HG02610 (cell line): ENCODE results near the gene TIPIN.
"Not testable (repeated sequence)": the region's sequence is repeated elsewhere in the genome, so short reads cannot be mapped to it uniquely, and the experiment has no call there.

Source experiments
- ATAC-seq: cut with Tn5 transposase; IDR thresholded peaks from one replicate; pipeline ENCODE4 v1.9.1; 2021; ENCODE audit warnings: mild to moderate bottlenecking, moderate library complexity; ENCODE audit not compliant: unreplicated experiment

TIPIN gene, protein sequence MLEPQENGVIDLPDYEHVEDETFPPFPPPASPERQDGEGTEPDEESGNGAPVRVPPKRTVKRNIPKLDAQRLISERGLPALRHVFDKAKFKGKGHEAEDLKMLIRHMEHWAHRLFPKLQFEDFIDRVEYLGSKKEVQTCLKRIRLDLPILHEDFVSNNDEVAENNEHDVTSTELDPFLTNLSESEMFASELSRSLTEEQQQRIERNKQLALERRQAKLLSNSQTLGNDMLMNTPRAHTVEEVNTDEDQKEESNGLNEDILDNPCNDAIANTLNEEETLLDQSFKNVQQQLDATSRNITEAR

DNA sequence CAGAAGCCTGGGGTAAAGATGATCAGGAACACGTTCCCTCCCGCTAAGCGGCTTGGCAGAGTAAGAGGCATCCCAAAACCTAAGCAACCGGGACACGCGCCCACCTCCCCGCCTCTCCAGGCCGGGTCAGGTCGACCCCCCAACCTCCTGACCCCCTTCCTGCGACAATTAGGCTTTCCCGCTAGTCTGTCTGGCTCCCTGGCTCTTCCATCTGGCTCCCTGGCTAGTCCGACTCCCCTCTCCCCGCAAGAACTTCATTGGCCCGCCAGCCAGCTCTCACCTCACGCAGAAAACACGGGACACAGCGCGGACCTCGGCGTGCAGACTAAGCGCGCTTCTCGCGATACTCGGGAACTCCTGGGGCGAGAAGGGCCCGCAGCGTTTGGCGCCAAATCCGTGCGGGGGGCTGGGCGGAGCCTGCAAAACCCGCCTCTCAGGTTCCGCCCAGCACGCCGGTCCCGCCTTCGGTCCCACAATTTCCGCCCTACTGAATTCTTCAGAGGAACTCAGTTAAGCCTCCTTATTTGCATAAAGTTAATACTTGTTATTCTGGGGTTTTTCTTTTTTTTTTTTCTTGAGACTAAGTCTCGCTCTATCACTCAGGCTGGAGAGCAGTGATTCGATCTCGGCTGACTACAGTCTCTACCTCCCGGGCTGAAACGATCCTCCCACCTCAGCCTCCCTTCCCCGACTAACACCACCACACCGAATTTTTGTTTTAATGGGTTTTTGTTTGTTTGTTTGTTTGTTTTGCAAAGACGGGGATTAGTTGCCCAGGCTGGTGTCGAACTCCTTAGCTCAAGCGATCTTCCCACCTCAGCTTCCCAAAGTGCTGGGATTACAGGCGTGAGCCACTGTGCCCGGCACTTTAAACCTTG lies at the start of gene TIPIN:
TIPIN (minus strand) TSS at position 327 of the 878 bp plus-strand sequence. CDS start 3,738 bp downstream, outside the sequence.
- ATAC-seq: peak; percentile 95

DNA sequence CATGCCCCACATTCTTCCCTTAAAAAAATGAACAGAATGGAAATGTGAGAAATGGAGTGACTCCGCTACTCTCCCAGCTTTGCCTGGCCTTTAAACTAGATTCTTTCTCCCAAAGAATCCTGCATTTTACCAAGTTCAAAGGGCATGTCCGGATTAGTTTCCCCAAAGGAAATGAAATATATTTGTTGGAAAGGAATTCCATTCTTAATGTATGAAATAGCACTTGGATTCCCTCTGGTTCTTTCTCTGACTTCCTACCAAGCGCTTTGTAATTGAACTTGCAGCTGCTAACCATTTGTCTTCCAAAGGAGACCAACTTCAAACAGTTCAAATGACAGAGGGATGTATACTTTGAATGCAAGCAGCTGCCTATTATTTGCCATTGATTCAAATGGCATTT lies 49.1 kb upstream of the TIPIN start:
- ATAC-seq: no peak

DNA sequence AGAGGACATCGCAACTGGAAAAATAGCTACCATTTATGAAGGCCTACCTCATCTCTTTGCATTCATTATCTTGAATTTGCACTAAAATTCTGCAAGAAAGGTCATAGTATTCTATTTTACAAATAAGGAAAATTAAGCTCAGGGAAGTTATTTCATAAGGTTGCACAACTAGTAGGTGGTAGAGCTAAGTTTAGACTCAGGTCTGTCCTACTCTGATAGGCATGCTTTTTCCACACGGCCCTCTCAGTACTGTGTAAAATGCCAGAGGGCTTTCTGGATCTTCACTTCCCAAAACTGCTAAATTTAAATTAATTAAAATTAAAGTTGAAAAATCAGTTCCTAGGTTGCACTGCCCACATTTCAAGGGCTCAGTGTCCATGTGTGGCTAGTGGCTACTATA lies 48.5 kb upstream of the TIPIN start:
- no peak for ATAC-seq

DNA sequence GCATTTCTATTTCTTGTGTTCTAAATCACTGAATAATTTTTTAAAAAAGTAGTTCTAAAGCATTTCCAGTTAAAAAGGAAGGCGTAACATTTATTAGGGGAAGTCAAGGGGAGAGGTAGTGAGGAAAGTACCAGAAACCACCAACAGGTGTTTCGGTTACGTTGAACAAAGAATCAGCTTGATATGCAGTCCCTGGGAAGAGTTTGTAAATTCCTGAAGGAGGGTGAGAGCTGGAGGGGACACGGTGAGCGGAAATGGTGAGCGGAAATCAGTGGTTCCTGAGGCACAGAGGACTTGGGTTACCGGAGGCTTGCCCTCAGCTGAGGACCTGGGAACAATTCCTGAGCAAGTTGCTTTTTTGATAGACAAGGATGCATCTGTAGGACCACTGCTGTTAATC lies 48.0 kb upstream of the TIPIN start:
- ATAC-seq: no peak

DNA sequence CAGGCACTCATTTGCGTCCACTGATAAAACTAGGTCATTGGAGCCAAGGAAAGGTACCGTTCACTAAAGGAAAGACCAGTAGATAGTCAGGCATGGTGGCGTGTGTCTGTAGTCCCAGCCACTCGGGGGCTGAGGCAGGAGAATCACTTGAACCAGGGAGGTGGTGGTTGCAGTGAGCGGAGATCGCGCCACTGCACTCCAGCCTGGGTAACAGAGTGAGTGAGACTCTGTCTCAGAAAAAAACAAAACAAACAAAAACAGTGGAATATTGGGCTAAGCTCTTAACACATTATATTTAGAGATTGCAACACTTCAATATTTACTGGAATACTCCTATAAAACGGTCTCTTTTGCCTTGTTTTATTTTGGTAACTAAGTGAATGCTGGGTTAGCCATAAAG lies 47.6 kb upstream of the TIPIN start:
- no peak for ATAC-seq

DNA sequence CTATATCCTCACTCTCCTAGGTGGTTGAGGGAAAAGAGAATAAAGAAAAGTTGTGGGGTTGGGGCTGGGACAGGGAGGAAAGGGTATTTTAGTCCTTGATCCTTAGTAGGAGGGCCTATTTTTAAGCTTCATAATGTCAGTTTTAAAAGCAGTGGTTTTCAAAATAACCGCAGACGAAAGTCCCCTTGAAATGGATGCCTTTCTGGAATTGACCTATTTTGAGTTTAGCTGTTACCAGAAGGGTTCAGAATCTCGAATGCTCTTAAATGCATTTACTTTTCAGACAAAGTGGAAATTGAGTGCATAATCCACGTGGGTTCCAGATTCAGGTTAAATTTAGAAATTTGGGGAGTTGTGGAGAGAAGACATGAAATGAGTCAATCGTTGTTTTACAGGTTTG lies 46.8 kb upstream of the TIPIN start:
- ATAC-seq: no peak

DNA sequence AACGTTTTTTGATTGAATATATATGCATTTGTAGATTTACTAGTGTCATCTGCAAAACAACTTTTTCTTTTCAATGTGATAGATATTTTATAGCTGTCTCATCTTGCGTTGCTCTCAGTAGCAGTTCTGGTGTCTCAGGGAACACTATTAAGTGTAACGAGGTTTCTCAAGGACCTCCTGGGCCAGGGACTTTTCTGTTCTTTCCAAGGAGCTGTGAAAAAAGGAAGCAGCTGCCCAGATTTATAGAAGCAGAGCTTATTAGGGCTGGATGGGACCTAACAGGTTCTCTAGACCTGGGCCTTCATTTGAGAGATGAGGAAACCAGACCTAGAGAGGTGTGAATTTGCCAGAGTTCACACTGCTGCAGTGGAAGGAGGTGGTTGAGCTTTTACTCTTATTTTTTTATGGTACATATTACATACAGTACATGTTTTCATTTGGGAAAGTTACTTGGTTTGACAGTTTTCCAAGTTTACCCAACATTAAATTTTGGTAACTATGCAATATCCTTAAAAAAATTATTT lies 46.3 kb upstream of the TIPIN start:
- no peak for ATAC-seq

DNA sequence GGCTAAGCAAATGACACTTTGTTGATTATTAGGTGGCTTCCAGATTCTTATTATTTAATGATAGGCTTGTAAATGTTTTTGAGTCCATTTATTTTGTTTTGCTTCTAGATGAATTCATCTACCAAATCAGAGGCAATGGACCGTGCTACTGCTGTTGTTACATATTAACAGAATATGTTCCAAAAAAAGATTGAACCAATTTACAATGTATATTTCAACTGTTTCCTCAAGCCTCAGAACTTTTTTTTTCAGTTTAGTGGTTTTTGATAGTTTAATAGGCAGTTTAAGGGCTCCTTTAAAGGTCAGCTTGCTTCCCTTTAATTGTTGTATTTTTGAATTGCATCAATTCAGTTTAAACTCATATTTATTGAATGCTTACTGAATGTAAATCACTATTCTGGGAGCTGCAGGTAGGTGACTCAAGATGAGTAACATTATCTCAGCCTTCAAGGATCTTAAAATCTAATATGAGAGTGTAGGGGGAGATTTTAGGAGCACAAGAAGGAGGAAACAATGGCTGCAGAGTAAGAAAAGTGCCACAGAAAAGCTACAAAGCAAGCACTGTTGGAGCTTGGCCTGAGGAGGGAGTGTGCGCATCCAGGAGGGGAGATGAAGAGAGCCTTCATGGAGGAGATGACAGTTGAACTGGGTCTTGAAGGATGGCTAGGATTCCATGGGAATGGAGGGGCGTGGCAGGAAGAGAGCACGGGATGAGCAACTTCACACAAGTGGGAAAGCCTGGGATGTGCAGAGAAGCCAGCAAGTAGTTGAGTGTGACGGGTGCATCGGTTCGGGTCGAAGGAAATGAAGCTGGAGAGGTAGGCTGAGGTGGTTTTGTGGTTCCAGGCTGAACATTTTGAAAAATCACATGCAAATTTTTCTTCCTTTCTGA lies 44.9 kb upstream of the TIPIN start:
- no peak for ATAC-seq

DNA sequence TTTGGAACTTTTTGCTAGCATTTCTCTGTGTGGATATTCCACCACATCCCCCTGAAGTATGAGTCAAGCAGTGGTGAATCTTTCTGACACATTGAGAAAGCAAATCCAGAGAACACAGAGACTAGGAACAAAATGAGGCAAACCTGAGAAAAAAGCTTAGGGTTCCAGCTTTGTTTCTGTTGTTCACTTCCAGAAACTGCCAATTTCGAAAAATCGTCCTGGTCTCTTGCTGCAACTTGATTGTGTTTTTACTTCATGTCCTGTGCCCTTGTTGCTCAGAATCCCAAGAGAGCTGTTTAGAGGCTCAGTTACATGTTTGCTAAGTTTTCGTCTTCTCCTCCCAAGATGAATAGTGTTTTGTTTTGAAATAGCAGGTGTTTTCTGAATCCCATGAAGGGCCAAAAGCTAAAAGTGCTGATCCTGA lies 43.9 kb upstream of the TIPIN start:
- ATAC-seq: no peak

DNA sequence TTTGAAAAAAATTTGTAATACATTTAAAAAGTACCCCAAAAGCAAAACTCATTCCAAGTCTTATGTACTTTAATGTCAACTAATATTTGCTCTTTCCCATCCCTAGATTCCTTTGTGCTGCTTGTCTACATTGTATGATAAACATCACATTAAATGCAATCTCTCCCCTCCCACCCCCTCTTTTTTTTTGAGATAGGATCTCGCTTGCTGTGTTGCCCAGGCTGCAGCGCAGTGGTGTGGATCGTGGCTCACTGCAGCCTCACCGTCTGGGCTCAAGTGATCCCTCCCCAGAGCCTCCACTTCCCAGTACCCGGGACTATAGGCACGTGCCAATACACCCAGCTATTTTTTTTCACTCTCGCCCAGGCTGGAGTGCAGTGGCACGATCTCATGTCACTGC lies 42.8 kb upstream of the TIPIN start:
- ATAC-seq: no peak

DNA sequence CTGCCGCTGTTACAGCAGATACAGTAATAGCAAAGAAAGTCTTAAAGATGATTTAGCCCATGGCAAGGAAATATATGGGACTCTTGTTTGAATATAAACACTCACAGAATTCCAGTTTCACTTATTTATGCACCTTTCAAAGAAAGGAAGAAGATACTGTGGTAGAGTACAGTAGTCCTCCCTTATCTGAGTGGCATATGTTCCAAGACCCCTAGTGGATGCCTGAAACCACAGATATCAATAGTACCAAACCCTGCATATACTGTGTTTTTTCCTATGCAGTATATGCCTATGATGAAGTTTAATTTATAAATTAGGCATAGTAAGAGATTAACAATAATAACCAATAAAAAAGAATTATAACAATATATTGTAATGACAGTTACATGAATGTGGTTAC lies 38.4 kb upstream of the TIPIN start:
- ATAC-seq: no peak

DNA sequence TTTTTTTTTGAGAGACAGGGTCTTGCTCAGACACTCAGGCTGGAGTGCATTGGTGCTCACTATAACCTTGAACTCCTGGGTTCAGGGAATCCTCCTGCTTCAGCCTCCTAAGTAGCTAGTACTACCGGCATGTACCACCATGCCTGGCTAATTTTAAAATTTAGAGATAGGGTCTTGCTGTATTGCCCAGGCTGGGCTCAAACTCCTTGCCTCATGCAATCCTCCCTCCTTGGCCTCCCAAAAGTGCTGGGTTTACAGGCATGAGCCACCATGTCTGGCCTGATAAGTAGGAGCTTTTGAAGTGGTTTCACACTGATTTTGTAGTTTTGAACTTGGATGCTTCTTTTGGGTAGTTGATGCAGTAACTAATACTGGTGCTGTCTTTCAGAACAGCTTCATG lies 38.0 kb upstream of the TIPIN start:
- ATAC-seq: no peak

DNA sequence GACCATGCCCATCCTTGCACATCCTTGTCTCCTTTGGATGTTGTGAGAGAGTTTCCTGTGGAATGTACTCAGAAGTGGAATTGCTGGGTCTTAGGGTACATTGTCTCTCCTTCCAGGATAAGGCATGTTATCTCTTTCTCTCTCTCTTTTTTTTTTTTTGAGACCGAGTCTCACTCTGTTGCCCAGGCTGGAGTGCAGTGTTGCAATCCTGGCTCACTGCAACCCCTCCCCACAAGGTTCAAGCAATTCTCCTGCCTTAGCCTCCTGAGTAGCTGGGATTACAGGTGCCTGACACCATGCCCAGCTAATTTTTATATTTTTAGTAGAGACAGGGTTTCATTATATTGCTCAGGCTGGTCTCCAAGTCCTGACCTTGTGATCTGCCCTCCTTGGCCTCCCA lies 36.6 kb upstream of the TIPIN start:
- not testable (repeated sequence) for ATAC-seq

DNA sequence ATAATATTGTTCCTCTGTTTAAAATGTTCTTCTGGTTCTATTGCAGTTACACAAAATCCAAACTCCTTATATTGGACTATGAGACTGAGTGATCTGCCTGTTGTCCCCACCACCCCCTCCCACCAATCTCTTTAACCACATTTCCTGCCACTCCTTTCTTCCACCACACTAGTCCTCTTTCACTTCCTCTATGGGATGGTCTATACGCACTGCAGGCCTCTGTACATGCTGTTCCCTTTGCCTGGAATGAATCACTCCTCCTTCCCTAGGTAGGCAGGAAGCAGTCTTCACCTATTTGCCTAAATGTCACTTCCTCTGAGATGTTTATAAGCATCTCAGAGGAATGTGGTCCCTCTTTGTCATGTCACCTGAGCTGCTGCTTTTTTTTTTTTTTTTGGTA lies 34.2 kb upstream of the TIPIN start:
- peak; percentile 30 for ATAC-seq

DNA sequence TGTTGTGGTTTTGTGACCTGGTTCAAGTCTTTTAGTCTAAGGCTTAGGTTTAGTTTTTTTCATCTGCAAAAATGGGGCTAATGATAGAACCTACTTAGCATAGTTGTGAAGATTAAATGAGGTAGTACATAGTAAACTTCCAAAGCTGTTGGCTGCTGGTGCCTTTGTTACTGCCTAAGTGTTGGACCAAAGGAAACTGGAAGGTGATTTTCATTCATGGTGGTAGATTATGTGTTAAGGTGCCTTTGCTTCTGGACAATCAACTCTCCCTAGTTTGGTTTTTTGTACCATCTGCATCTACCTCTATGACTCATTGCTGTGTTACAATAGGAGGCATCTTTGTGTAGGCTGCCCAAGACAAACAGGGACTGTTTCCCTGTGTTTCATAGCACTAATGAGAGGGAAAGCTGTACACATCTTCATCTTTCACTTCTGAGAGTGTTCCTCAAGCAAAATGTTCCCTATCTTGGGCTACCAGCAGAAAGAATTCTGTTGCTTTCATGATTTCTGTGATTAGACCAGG lies 33.4 kb upstream of the TIPIN start:
- ATAC-seq: peak; percentile 29

DNA sequence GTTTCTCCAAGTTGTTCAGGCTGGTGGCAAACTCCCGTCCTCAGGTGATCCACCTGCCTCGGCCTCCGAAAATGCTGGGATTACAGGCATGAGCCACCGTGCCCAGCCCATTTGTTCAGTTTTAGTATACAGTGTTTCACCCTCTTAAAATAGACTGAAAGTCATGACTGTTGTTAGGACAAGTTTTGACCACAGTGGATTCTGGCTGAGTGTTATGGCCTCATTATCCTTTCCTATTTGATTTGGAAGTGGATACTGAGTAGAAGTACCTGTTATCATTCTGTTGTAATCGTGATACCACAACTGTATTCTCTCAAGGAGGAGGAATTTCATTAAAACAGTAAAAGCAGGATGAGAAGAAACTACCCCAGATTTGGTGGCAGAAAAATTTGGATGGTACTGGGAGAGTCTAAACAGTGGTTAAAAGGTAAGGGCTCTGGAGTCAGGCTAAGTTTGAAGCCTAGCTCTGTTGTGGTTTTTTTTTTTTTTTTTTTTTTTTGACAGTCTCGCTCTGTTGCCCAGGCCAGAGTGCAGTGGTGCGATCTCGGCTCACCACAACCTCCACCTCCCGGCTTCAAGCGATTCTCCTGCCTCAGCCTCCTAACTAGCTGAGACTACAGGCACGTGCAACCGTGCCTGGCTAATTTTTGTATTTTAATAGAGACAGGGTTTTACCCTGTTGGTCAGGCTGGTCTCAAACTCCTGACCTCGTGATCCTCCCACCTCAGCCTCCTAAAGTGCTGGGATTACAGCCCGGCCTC lies 32.8 kb upstream of the TIPIN start:
- peak; percentile 1 for ATAC-seq

DNA sequence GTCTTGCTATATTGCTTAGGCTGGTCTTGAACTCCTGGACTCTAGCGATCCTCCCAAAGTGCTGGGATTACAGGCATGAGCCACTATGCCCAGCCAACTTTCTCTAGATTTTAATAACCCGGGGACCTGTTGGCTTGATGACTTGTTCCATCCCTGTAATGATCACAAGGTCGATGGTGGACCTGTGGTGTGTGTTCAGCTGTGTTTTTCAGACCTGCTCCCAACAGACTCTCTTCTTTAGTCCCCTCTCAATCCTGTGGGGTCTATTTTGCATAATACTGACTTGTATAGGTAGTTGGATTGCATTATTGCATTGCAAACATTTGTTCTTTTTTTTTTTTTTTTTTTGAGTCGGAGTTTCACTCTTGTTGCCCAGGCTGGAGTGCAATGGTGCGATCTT lies 32.1 kb upstream of the TIPIN start:
- no peak for ATAC-seq

DNA sequence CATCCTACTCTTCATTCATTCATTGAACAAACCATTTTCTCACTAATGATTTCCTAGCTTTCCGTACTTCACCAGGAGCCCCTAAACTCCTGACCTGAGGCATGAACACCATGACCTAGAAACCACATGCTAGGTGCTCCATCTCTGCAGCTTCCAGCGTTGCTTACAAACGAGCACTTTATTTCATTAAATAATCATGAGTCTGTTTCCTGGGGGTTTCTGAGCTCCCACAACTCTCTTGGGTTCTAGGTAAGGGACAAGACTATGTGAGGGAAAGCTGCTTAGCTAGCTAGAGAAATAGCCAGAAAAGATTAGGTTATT lies 31.5 kb upstream of the TIPIN start:
- no peak for ATAC-seq

DNA sequence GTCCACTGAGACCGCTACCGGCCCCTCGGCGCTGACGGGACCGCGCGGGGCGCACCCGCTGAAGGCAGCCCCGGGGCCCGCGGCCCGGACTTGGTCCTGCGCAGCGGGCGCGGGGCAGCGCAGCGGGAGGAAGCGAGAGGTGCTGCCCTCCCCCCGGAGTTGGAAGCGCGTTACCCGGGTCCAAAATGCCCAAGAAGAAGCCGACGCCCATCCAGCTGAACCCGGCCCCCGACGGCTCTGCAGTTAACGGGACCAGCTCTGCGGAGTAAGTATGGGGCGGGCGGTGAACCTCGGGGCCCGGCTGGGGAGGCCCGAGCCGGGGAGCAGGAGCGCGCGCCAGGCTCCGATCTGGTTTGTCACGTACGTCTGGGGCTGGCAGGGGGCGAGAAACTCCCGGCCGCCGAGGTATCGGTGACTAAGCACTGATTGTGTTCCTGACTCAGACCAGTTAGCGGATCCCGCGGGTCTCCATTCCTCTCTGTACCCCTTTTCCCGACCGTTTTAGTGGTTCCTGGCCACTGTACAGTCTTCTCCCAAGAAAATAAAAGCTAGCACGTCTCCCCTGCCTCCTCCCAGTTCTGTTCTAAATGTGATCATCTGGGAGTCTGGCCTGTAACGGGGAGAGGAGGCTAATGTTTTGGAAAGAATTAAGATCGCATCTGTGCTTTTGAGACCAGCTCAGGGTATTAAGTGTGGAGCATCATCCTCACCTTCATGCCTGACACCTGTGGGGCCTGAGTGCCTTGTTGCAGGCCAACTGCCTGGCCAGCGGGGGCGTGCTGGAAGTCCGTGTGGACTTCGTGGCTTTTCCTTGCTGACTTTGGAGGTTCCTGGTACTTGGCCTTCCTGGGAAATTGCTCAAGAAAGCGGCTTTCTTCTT lies 30.9 kb upstream of the TIPIN start:
- ATAC-seq: no peak
